ENCODE data around the gene TSSK6. TPM values are rescaled to one million over a fixed set of nuclear protein-coding genes. Genes with fewer than 3 reads are reported as not detected.

TSSK6 gene
- total RNA-seq, 1 donor from 2014 or later: 6.4 TPM

DNA sequence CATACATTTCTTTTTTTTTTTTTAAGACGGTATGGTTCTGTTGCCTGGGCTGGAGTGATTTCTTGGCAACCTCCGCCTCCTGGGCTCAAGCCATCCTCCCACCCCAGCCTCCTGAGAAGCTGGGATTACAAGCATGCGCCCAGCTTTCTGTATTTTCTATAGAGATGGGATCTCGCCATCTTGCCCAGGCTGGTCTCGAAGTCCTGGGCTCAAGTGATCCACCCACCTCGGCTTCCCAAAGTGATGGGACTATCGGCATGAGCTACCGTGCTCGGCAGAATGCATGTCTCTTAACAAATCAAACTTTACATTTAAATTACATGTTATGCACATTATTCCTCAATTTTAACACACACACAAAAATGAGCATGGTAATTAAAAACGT, 1.9 kb upstream of the TSSK6 start:
- DNase-seq (ENCODE audit: low read depth): no peak
- Histone ChIP-seq H3K4me3 (ENCODE audit: low read depth, low read length) (no peak overlapping the region), H3K36me3 (ENCODE audit: control insufficient read depth, insufficient read depth, low read length) (no peaks in the 10 kb centered on the region), H3K27me3 (ENCODE audit: control insufficient read depth, insufficient read depth, low read length) (no peaks in the 10 kb centered on the region)
- TF ChIP-seq CTCF (IDR thresholded peaks at IDR 0.05; ENCODE audit: insufficient read depth, low read length, poor library complexity, severe bottlenecking): no peak

DNA sequence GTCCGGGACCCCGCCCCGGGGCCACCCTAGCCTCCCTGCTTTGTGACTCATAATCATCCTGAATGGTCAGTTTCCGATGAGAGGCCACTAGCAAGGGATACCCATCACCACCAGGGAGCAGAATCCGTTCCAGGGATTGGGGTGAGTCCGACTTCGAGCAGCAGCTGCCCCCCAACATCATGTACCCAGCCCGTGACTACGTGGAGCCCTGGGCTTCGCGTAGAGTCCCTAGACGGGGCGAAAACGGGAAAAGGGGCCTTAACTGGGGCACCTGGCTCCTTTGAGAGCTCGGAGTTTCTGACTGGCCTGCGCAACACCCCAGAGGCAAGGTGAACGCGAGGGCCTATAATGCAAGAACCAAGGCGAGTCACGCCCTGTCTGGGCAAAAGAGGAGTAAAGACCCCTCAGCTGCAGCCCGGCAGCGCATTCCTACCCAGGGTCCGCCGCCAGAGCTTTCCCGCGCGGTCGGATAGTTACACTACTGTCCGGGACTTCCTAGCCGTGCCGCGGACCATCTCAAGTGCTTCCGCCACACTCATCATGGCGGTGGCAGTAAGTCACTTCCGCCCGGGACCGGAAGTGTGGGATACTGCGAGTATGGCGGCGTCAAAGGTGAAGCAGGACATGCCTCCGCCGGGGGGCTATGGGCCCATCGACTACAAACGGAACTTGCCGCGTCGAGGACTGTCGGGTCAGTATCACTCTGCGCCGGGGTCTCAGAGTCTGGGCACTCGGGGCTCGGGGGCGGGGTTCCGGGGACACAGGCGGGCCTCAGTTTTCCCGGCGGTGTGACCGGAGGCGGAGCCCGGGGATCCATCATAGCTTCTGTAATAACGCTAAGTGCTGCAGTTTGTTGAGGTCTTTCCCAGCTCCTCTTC, 533 bp upstream of the TSSK6 start, which contains the start of gene NDUFA13:
NDUFA13 (plus strand) TSS at position 584 of the 878 bp plus-strand sequence; CDS start at position 598, 14 bp downstream.
- peak; percentile 19 for TF ChIP-seq CTCF (IDR thresholded peaks at IDR 0.05; ENCODE audit: insufficient read depth, low read length, poor library complexity, severe bottlenecking)

DNA sequence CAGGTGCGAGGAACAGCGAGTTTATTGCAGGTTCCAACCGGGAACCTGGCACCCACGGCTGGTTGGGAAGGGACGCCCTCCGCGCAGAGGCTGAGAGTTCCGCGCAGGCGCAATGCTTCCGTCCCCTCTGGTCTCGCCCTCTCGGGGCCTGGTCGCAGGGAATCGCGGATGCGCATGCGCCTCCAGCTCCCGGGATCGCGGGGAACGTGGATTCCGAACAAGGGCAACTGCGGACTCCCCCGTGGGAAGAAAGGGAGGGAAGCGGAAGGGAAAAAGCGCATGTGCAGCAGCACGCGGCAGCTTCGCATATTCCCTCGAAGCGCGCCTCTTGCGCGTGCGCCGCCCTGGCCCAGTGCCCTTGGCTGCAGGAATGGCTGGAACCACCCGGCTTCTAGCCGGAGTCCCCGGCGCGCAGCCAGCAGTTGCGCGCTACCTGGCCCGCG, 1.1 kb downstream of the TSSK6 start:
- no peak overlapping the region for H3K4me3 ChIP-seq (ENCODE audit: low read depth, low read length)
- DNase-seq (ENCODE audit: low read depth): no peak
- no peak for TF ChIP-seq CTCF (IDR thresholded peaks at IDR 0.05; ENCODE audit: insufficient read depth, low read length, poor library complexity, severe bottlenecking)

More for the DNA sequence above, 533 bp upstream of the TSSK6 start, which contains the start of gene NDUFA13:
- DNase-seq (ENCODE audit: low read depth): peak; percentile 59
- Histone ChIP-seq H3K36me3 (ENCODE audit: control insufficient read depth, insufficient read depth, low read length) (no peaks in the 10 kb centered on the region), H3K4me3 (ENCODE audit: low read depth, low read length) (peak within 1 kb of the TSS; percentile 82), H3K27me3 (ENCODE audit: control insufficient read depth, insufficient read depth, low read length) (no peaks in the 10 kb centered on the region)

GRCh38 chr19:19513682-19514081, 1.7 kb downstream of the TSSK6 start:
- Histone ChIP-seq H3K36me3 (ENCODE audit: control insufficient read depth, insufficient read depth, low read length) (no peaks in the 10 kb centered on the region), H3K27me3 (ENCODE audit: control insufficient read depth, insufficient read depth, low read length) (no peaks in the 10 kb centered on the region), H3K4me3 (ENCODE audit: low read depth, low read length) (no peak overlapping the region)
- DNase-seq (ENCODE audit: low read depth): no peak
- TF ChIP-seq CTCF (IDR thresholded peaks at IDR 0.05; ENCODE audit: insufficient read depth, low read length, poor library complexity, severe bottlenecking): no peak

More for the DNA sequence above, 1.1 kb downstream of the TSSK6 start:
- H3K27me3 ChIP-seq (ENCODE audit: control insufficient read depth, insufficient read depth, low read length): no peaks in the 10 kb centered on the region
- no peaks in the 10 kb centered on the region for H3K36me3 ChIP-seq (ENCODE audit: control insufficient read depth, insufficient read depth, low read length)

DNA sequence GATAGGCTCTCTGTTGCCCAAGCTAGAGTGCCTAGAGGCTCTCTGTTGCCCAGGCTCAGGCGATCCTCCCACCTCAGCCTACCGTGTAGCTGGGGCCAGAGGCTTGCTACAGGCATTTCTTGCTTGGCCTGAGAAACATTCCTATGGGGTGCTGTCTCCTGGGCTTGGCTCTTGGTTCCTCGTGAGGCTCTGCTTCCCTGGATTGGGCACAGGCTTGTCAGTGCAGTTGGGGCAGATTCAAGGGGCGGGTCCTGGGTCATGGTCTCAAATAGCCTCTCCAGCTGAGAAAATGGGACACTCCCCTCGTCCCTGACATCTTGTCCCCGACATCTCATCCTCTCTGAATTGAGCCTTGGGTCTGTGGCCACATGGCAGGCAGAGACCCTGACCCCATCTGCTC, 4.9 kb downstream of the TSSK6 start:
- TF ChIP-seq CTCF (IDR thresholded peaks at IDR 0.05; ENCODE audit: insufficient read depth, low read length, poor library complexity, severe bottlenecking): no peak
- DNase-seq (ENCODE audit: low read depth): no peak

More for the DNA sequence above, 4.9 kb downstream of the TSSK6 start:
- Histone ChIP-seq H3K27me3 (ENCODE audit: control insufficient read depth, insufficient read depth, low read length) (no peaks in the 10 kb centered on the region), H3K36me3 (ENCODE audit: control insufficient read depth, insufficient read depth, low read length) (no peaks in the 10 kb centered on the region), H3K4me3 (ENCODE audit: low read depth, low read length) (no peak overlapping the region)

Measured in kidney epithelial cell (primary cell).